ENCODE data around the gene THYN1. TPM values are rescaled to one million over a fixed set of nuclear protein-coding genes. Genes with fewer than 3 reads are reported as not detected.

The THYN1 gene
- total RNA-seq, 1 donor from 2014 or later = 62.5 TPM

DNA sequence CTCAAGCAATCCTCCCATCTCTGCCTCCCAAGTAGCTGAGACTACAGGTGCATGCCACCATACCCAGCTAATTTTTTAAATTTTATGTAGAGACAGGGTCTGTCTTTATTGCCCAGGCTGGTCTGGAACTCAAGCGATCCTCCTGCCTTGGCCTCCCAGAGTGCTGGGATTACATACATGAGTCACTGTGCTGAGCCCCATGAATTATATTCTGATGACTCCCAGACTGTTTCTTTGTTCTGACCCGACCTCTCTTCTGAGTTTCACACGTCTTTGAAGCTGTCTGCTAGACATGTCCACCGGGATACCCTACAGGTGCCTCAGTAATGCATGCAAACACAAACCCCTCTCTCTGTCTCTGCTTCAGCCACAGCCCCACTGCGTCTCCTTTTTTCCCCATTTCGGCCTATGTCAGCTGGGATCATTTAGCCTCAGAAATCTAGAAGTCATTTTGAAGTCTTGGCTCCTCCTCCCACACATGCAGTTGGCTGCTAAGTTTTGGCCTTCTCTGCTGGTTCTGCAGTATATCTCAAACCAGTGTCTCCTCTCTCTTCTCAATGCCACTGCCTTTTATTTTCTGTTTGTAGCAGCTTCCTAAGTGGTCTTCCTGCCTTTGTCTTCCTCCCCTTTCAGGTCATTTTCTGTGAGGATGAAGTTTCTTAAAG is 23.9 kb downstream of the THYN1 start:
- DNase-seq (ENCODE audit: low read depth, low spot score) = no peak
- TF ChIP-seq, protein P1, sequence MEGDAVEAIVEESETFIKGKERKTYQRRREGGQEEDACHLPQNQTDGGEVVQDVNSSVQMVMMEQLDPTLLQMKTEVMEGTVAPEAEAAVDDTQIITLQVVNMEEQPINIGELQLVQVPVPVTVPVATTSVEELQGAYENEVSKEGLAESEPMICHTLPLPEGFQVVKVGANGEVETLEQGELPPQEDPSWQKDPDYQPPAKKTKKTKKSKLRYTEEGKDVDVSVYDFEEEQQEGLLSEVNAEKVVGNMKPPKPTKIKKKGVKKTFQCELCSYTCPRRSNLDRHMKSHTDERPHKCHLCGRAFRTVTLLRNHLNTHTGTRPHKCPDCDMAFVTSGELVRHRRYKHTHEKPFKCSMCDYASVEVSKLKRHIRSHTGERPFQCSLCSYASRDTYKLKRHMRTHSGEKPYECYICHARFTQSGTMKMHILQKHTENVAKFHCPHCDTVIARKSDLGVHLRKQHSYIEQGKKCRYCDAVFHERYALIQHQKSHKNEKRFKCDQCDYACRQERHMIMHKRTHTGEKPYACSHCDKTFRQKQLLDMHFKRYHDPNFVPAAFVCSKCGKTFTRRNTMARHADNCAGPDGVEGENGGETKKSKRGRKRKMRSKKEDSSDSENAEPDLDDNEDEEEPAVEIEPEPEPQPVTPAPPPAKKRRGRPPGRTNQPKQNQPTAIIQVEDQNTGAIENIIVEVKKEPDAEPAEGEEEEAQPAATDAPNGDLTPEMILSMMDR (conservative IDR thresholded peaks at IDR 0.05) = no peak
- Mint-ChIP-seq H3K27ac (ENCODE audit: unreplicated experiment) (no peak overlapping the region), H3K4me3 (peak overlapping the region; percentile 38), H3K27me3 (ENCODE audit: low read depth) (no peaks in the 10 kb centered on the region), H3K9me3 (no peaks in the 10 kb centered on the region), H3K36me3 (ENCODE audit: low read depth) (no peaks in the 10 kb centered on the region), H3K4me1 (peaks cover 38% of the 10 kb centered on the region)

DNA sequence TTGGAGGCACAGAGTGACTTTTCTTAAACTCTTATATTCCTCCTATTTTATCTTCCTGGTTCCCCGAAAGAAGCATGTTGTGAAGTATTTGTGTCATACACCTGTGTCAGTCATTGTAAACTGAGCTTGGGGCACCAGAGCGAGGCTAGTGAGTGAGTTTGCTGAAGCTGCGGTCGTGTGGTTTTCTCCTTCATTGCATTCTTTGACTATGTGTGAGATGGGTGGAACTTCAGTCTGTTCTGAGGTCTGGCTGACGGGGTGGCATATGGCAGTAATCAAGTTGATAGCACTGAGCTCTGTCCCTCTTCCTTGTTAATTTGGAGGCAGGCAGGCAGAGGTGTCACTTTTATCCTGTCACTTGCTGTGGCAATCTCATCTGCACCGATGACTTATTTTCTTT is 24.5 kb downstream of the THYN1 start:
- Mint-ChIP-seq H3K36me3 (ENCODE audit: low read depth) (no peaks in the 10 kb centered on the region), H3K4me3 (no peak overlapping the region), H3K4me1 (peaks cover 41% of the 10 kb centered on the region), H3K27ac (ENCODE audit: unreplicated experiment) (no peak overlapping the region), H3K9me3 (no peaks in the 10 kb centered on the region), H3K27me3 (ENCODE audit: low read depth) (peaks cover 3% of the 10 kb centered on the region)
- no peak for DNase-seq (ENCODE audit: low read depth, low spot score)
- TF ChIP-seq, protein P1 (conservative IDR thresholded peaks at IDR 0.05) = no peak

DNA sequence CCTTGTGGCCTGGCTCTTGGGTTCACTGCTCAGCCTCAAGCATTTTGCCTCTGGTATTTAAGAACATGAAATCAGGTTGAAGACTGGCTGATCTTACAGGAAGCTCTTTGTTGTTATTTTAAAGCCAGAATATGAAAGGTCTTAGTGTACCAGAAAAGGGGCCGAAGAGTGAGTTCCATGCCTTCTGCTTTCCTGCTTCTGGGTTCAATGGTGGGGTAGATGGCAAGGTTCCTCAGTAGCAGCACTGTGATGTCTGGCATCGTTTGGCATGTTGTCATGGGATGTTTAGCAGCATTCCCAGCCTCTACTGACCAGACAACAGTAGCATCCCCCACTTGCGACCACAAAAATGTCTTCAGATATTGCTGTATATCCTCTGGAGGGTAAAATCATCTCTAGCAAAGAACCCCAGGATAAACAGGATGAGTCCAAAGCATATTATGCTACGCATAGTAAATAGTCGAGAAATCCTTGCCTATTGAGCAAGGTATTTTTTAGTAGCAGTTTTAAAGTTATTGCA is 26.3 kb downstream of the THYN1 start:
- no peak for DNase-seq (ENCODE audit: low read depth, low spot score)
- Mint-ChIP-seq H3K4me3 (peak overlapping the region; percentile 96), H3K27ac (ENCODE audit: unreplicated experiment) (no peak overlapping the region), H3K9me3 (no peaks in the 10 kb centered on the region), H3K36me3 (ENCODE audit: low read depth) (no peaks in the 10 kb centered on the region), H3K27me3 (ENCODE audit: low read depth) (peaks cover 3% of the 10 kb centered on the region), H3K4me1 (peaks cover 57% of the 10 kb centered on the region)
- TF ChIP-seq, protein P1 (conservative IDR thresholded peaks at IDR 0.05) = no peak

DNA sequence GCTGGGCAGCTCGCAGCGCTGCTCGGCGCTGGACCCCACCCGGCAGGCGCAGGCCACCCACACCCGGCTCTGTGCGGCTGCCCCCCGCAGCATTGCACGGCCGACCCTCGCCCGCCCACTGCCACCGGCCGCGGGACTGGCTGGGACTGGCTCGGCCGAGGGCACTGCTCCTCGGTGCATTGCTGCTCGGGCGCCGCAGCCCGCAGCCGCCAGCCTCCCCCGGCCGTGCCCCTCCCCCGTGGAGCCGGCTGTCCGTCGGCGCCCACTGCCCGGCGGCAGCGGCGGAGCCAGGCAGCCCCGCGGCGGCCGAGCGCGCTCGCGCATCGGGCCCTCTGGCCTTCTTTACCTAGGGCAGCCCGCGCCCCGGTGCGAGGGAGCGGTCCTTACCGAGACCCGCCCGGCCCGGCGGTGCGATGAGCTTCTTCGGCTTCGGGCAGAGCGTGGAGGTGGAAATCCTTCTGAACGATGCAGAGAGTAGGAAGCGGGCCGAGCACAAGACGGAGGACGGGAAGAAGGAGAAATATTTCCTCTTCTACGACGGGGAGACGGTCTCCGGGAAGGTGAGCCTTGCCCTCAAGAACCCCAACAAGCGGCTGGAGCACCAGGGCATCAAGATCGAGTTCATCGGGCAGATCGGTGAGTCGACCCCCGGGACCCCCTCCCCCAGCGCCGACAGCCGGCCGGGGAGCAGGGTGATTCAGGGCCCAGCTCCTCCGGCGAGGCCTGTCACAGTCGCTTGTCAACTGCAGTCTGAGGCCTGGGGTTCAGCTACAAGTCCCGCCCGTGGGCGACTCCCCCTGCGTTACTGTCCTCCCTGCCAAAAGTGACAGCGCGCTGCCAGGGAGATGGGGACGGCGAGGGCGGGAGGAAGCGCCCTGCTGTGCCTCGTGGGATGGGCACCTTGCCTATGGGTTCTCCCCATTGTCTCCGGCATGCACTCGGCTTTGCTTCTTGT is 28.2 kb downstream of the THYN1 start:
- H3K4me1 Mint-ChIP-seq = peaks cover 57% of the 10 kb centered on the region
- TF ChIP-seq, protein P1 (conservative IDR thresholded peaks at IDR 0.05) = no peak
- peak; percentile 14 for DNase-seq (ENCODE audit: low read depth, low spot score)
- peak overlapping the region; percentile 92 for H3K27ac Mint-ChIP-seq (ENCODE audit: unreplicated experiment)
- H3K36me3 Mint-ChIP-seq (ENCODE audit: low read depth) = no peaks in the 10 kb centered on the region
- peaks cover 3% of the 10 kb centered on the region for H3K27me3 Mint-ChIP-seq (ENCODE audit: low read depth)
- H3K9me3 Mint-ChIP-seq = no peaks in the 10 kb centered on the region
- peak overlapping the region; percentile 96 for H3K4me3 Mint-ChIP-seq

DNA sequence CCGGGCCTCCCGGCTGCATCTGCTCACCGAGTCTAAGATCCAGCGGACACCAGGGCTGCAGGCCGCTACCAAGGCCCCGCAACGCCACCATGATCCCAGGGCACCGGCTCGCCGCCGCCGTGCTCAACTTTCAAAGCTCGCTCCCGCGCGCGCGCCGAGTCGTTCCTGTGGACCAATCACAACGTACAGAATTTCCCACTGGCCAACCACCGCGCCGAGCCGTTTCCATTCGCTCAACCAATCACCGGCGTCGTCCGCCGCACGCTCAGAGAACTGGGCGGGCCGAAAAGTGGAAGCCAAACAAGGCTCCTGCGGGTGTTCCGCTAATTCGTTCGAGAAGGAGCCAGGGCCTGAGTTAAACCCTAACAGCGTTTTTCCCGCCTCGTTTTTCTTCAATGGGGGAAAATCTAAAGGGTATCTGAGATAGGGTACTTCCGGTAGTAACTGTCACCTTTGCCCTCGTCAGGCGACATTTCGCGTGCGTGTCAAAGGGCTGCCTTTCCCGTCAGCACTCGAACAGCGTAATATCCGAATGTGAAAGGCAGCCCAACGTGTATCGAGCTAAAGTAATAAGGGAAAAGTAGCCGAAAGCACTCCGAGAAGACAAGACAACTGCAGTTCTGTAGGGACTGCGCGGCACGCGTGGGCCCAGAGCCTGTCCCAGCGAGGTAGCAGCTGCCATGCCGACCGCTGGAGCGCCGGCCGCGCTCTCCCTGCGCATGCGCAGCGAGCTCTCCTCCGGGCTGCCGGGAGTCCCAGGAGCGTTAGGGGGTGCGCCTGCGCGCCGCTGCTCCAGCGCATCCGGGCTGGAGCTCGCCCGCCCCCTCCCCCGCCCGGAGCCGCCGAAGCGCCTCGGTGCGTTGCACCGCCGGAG is 29.1 kb downstream of the THYN1 start, which contains the start of the genes NCAPD3 and VPS26B:
NCAPD3 (minus strand) TSS at position 132 of the 874 bp plus-strand sequence; CDS start at position 91, 41 bp downstream.
VPS26B (plus strand) TSS at position 836 of the 874 bp plus-strand sequence. CDS start 452 bp downstream, outside the sequence.
- TF ChIP-seq, protein P1 (conservative IDR thresholded peaks at IDR 0.05) = peak; percentile 16
- H3K27ac Mint-ChIP-seq (ENCODE audit: unreplicated experiment) = peak within 1 kb of the TSS; percentile 97
- peaks cover 3% of the 10 kb centered on the region for H3K36me3 Mint-ChIP-seq (ENCODE audit: low read depth)
- H3K27me3 Mint-ChIP-seq (ENCODE audit: low read depth) = peaks cover 3% of the 10 kb centered on the region
- DNase-seq (ENCODE audit: low read depth, low spot score) = peak; percentile 93
- peaks cover 48% of the 10 kb centered on the region for H3K4me1 Mint-ChIP-seq
- H3K9me3 Mint-ChIP-seq = no peaks in the 10 kb centered on the region
- H3K4me3 Mint-ChIP-seq = peak within 1 kb of the TSS; percentile 96

All from neural crest cell (in vitro differentiated cells).